CD14-positive monocyte (primary cell): Measurements from ENCODE around the gene KIAA1755. TPM values are rescaled to one million over a fixed set of nuclear protein-coding genes. Genes with fewer than 3 reads are reported as not detected.

ENCODE experiments used
- DNase-seq, 3 donors: peaks; one replicate each; pipeline ENCODE4 v3.0.0-alpha.2; 2011 to 2022
- H2AFZ ChIP-seq: 2 replicates; pipeline ENCODE4 v1.6.0; 2012; ENCODE audit warnings: mild to moderate bottlenecking, low read depth, low read length, inconsistent platforms; ENCODE audit not compliant: insufficient read depth, poor library complexity, severe bottlenecking
- H3K27ac ChIP-seq, 2 donors: 1 replicate in 1 of 2; 2 replicates in 1 of 2; pipeline ENCODE4 v1.5.1; 2012 to 2013; ENCODE audit warnings: low read length in 2 of 2, control low read depth in 1 of 2, inconsistent platforms in 1 of 2, low read depth in 1 of 2, mild to moderate bottlenecking in 1 of 2
- H3K27me3 ChIP-seq, 2 donors: one replicate each; pipeline versions ENCODE4 v1.6.0 to v1.6.1; 2011 to 2013; ENCODE audit warnings: low read length in 2 of 2; ENCODE audit not compliant: control insufficient read depth in 2 of 2, insufficient read depth in 2 of 2
- H3K36me3 ChIP-seq, 2 donors: replicated peaks in 1 of 2; 1 replicate in 1 of 2; 2 replicates in 1 of 2; pipeline versions ENCODE4 v1.5.1 to v1.6.1; 2012 to 2013; ENCODE audit warnings: low read length in 2 of 2, control low read depth in 1 of 2, inconsistent platforms in 1 of 2, mild to moderate bottlenecking in 1 of 2; ENCODE audit not compliant: insufficient read depth in 2 of 2, control insufficient read depth in 1 of 2
- H3K4me1 ChIP-seq, 2 donors: 1 replicate in 1 of 2; 2 replicates in 1 of 2; pipeline versions ENCODE4 v1.5.1 to v1.6.1; 2012 to 2013; ENCODE audit warnings: low read length in 2 of 2, control low read depth in 1 of 2, inconsistent platforms in 1 of 2, mild to moderate bottlenecking in 1 of 2, moderate library complexity in 1 of 2; ENCODE audit not compliant: insufficient read depth in 2 of 2, control insufficient read depth in 1 of 2
- H3K4me2 ChIP-seq: replicated peaks from 2 replicates; pipeline ENCODE3; 2012; ENCODE audit warnings: low read length, moderate library complexity, mild to moderate bottlenecking; ENCODE audit not compliant: poor library complexity, severe bottlenecking; ENCODE audit errors: extremely low read depth
- H3K4me3 ChIP-seq, 3 experiments: fragments of 200-600 bp in 1 of 3; sonication (generic) in 1 of 3; replicated peaks in 1 of 3; 1 replicate in 2 of 3; 2 replicates in 1 of 3; pipeline ENCODE4 v1.5.1; 2011 to 2013; ENCODE audit warnings: low read length in 3 of 3, mild to moderate bottlenecking in 3 of 3, control low read depth in 2 of 3, low read depth in 2 of 3, inconsistent platforms in 1 of 3, moderate library complexity in 1 of 3
- H3K79me2 ChIP-seq: 2 replicates; pipeline ENCODE4 v1.6.0; 2012; ENCODE audit warnings: mild to moderate bottlenecking, control low read depth, inconsistent platforms, low read length, moderate library complexity; ENCODE audit not compliant: insufficient read depth
- H3K9ac ChIP-seq: 2 replicates; pipeline ENCODE4 v1.6.0; 2017; ENCODE audit warnings: low read length, mild to moderate bottlenecking; ENCODE audit not compliant: insufficient read depth, poor library complexity, severe bottlenecking
- H3K9me3 ChIP-seq, 2 donors: replicated peaks in 1 of 2; 1 replicate in 1 of 2; 2 replicates in 1 of 2; pipeline versions ENCODE4 v1.5.1 to v1.6.1; 2012 to 2013; ENCODE audit warnings: low read length in 2 of 2, control low read depth in 1 of 2; ENCODE audit not compliant: control insufficient read depth in 1 of 2, insufficient read depth in 1 of 2
- H4K20me1 ChIP-seq: 2 replicates; pipeline ENCODE4 v1.6.0; 2012; ENCODE audit warnings: mild to moderate bottlenecking, low read length, control low read depth, moderate library complexity; ENCODE audit not compliant: insufficient read depth
- H3K27ac Mint-ChIP-seq, 7 donors: one replicate each; pipeline ENCODE4 v1.8.0; 2020; ENCODE audit warnings: mild to moderate bottlenecking in 7 of 7, mixed read lengths in 7 of 7, moderate library complexity in 6 of 7, inconsistent platforms in 2 of 7
- H3K27me3 Mint-ChIP-seq, 3 donors: one replicate each; pipeline ENCODE4 v1.8.0; 2021 to 2022; ENCODE audit warnings: low read depth in 3 of 3, mild to moderate bottlenecking in 3 of 3, mixed read lengths in 3 of 3, moderate library complexity in 3 of 3, inconsistent platforms in 1 of 3
- H3K36me3 Mint-ChIP-seq, 2 donors: one replicate each; pipeline ENCODE4 v1.8.0; 2020; ENCODE audit warnings: mixed read lengths in 2 of 2, inconsistent platforms in 1 of 2, mild to moderate bottlenecking in 1 of 2
- H3K4me1 Mint-ChIP-seq: one replicate; pipeline ENCODE4 v1.8.0; 2020; ENCODE audit warnings: mild to moderate bottlenecking, mixed read lengths
- H3K4me3 Mint-ChIP-seq, 2 donors: one replicate each; pipeline ENCODE4 v1.8.0; 2020; ENCODE audit warnings: mild to moderate bottlenecking in 2 of 2, mixed read lengths in 2 of 2, moderate library complexity in 1 of 2
- H3K9me3 Mint-ChIP-seq, 7 donors: one replicate each; pipeline ENCODE4 v1.8.0; 2020 to 2022; ENCODE audit warnings: mixed read lengths in 7 of 7, mild to moderate bottlenecking in 6 of 7, moderate library complexity in 6 of 7, inconsistent platforms in 2 of 7
- CTCF ChIP-seq: fragments of 200-600 bp; IDR thresholded peaks from one replicate; pipeline ENCODE4 v1.8.0; 2022; ENCODE audit warnings: antibody characterized with exemption, mild to moderate bottlenecking
- WGBS: methylation state at CpG from one replicate; pipeline ENCODE4 v1.1.5; 2013; ENCODE audit warnings: missing lambda C conversion rate; ENCODE audit not compliant: insufficient coverage; 5-methylcytosine and 5-hydroxymethylcytosine counted together
- intact Hi-C, 2 donors: fragments of 100-400 bp; cut with micrococcal nuclease; formaldehyde crosslinking; loops; one replicate each; pipeline versions ENCODE4 v1.15.0 to v1.15.1; 2023
- polyA plus RNA-seq, 3 donors: library from polyadenylated mRNA; depleted of rRNA in 1 of 3; unstranded in 2 of 3; stranded (reverse) in 1 of 3; fragments of 300-500 nt in 2 of 3; fragments of >200 nt in 1 of 3; fragmentation: Illumina TruSeq in 2 of 3; gene quantifications; 1 replicate in 2 of 3; 2 replicates in 1 of 3; pipeline ENCODE4 v1.2.3, GENCODE V29; 2012 to 2021

The KIAA1755 gene
- polyA plus RNA-seq, 3 donors = not detected

- Mint-ChIP-seq H3K36me3 (no peaks in the 10 kb centered on the region), H3K4me3 (no peak overlapping the region), H3K9me3 (peaks cover 0 to 5% (median 4%) of the 10 kb centered on the region in 7 donors), H3K4me1 (peaks cover 27% of the 10 kb centered on the region), H3K27ac (no peak overlapping the region), H3K27me3 (peaks cover 8 to 18% (median 12%) of the 10 kb centered on the region in 3 donors)
- TF ChIP-seq CTCF = no peak
- 100% methylated on average over 2 of the region's 2 CpGs for WGBS
- H3K36me3 ChIP-seq = no peaks in the 10 kb centered on the region
- no peak overlapping the region for H3K27ac ChIP-seq
- intact Hi-C loops = no loop called here
- H4K20me1 ChIP-seq = no peaks in the 10 kb centered on the region
- H2AFZ ChIP-seq = no peak overlapping the region
- H3K27me3 ChIP-seq = peaks cover 0 to 5% of the 10 kb centered on the region in 2 donors
- no peak for DNase-seq
- no peak overlapping the region for H3K4me2 ChIP-seq
- H3K9me3 ChIP-seq = no peaks in the 10 kb centered on the region
- peaks cover 24 to 32% of the 10 kb centered on the region in 2 donors for H3K4me1 ChIP-seq
- H3K4me3 ChIP-seq = no peak overlapping the region
- no peak overlapping the region for H3K9ac ChIP-seq
- H3K79me2 ChIP-seq = no peaks in the 10 kb centered on the region
Measured at GRCh38 chr20:38272398-38272797, 11.9 kb upstream of the KIAA1755 start.

GRCh38 chr20:38271608-38272120 is 11.1 kb upstream of the KIAA1755 start:
- Mint-ChIP-seq H3K4me1 (peaks cover 30% of the 10 kb centered on the region), H3K27ac (no peak overlapping the region), H3K4me3 (no peak overlapping the region), H3K27me3 (peaks cover 8 to 18% (median 12%) of the 10 kb centered on the region in 3 donors), H3K9me3 (peaks cover 0 to 5% (median 4%) of the 10 kb centered on the region in 7 donors), H3K36me3 (no peaks in the 10 kb centered on the region)
- Histone ChIP-seq H3K9ac (no peak overlapping the region), H3K79me2 (no peaks in the 10 kb centered on the region), H3K4me1 (peaks cover 27 to 36% of the 10 kb centered on the region in 2 donors), H3K9me3 (no peaks in the 10 kb centered on the region), H4K20me1 (no peaks in the 10 kb centered on the region), H3K36me3 (no peaks in the 10 kb centered on the region), H3K4me2 (no peak overlapping the region), H3K27me3 (peaks cover 0 to 5% of the 10 kb centered on the region in 2 donors), H2AFZ (no peak overlapping the region), H3K4me3 (no peak overlapping the region), H3K27ac (no peak overlapping the region)
- WGBS = 100% methylated on average over 1 of the region's 2 CpGs
- DNase-seq = no peak
- intact Hi-C loops = no loop called here
- TF ChIP-seq CTCF = no peak
